Measurements from ENCODE around the gene URM1. TPM values are rescaled to one million over a fixed set of nuclear protein-coding genes. Genes with fewer than 3 reads are reported as not detected.

The URM1 gene
- total RNA-seq, 1 experiment from 2014 or later, result 58.2 TPM

DNA sequence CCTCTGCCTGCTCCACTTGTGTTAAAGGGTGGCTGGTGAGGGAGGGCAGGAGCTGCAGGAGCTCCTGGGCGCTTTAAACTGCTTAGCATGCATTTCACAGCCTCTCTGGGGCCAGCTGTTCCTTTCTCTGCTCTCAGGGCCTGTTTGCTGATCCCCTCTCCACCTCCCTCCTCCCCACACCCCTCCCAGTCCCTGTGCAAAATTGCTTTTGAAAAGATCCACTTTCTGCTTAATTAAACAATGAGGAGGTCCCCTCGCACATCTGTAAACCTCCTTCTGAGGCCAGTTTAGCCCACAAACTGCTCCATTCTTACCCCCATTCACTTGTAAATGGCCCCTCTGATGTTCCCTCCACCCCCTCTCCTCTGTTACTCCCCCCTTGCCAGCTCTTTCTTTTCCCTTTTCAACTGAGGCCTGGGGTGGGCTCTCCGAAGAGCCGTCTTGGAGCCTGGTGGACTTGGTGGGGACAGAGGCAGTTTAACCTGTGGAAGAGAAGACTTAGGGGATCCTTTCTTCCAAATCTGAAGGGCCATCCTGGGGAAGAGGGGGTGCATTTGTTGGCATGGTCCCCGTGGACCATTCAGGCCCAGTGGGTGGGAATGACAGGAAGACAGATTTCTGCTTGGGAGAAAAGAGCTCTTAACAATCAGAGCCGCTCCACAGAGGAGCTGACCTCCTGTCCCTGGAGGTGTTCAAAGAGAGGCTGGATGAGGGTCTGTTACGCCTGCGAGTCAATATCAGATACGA lies 12.0 kb downstream of the URM1 start:
- in situ Hi-C loops (cut with HindIII; ENCODE audit: low sequenced_read_pairs), result no loop called here
- DNase-seq (ENCODE audit: low spot score), result no peak

DNA sequence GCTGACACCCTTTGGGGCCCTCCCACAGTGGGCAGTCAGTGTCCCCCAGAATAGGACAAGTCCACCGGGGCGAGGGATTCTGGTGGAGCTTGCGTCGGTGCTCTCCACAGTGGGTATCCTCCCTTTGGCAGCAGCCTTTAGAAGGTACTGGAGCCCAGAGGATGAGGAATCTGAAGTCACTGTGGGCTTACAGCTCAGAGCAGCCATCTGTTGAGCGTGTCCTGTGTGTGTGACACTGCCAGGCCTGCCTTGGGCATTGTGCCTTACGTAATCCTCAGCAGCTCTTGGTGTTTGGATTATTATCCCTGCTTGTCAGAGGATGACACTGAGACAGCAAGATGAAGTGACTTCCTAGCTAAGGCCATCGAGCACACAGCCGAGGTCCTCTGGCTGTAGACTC lies 12.6 kb downstream of the URM1 start:
- in situ Hi-C loops (cut with HindIII; ENCODE audit: low sequenced_read_pairs), result no loop called here
- DNase-seq (ENCODE audit: low spot score), result peak; percentile 93

DNA sequence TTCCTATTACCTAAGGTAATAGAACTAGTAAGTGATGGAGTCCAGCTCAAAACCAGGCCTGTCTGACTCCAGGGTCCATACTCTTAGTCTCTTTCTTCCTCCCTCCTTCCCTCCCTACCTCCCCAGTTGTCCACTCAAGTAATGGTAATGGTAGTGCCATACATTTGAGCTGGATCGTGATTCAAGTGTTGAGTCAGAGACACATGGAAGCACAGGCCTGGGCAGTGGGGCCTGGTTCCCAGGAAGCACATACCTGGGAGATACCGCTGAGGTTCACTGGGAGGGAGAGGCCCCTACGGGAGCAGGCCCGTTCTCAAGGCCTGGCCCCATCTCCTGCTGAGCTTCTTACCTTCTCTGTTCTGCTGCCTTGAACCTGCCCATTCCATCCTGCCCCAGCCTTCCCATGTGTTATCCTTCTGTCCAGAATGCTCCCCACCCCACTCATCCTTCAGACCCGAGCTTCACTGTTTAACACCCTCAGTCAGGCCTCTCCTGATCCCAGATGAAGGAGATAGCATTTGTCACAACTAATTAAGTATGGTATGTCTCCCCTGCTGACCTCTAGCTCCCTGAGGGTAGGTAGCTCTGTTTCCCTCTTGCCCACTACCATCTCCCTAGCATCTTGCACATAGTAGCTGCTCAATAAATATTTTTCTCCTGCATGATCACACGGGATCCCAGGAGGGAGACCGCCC lies 13.8 kb downstream of the URM1 start:
- no peak for DNase-seq (ENCODE audit: low spot score)
- in situ Hi-C loops (cut with HindIII; ENCODE audit: low sequenced_read_pairs), result no loop called here

DNA sequence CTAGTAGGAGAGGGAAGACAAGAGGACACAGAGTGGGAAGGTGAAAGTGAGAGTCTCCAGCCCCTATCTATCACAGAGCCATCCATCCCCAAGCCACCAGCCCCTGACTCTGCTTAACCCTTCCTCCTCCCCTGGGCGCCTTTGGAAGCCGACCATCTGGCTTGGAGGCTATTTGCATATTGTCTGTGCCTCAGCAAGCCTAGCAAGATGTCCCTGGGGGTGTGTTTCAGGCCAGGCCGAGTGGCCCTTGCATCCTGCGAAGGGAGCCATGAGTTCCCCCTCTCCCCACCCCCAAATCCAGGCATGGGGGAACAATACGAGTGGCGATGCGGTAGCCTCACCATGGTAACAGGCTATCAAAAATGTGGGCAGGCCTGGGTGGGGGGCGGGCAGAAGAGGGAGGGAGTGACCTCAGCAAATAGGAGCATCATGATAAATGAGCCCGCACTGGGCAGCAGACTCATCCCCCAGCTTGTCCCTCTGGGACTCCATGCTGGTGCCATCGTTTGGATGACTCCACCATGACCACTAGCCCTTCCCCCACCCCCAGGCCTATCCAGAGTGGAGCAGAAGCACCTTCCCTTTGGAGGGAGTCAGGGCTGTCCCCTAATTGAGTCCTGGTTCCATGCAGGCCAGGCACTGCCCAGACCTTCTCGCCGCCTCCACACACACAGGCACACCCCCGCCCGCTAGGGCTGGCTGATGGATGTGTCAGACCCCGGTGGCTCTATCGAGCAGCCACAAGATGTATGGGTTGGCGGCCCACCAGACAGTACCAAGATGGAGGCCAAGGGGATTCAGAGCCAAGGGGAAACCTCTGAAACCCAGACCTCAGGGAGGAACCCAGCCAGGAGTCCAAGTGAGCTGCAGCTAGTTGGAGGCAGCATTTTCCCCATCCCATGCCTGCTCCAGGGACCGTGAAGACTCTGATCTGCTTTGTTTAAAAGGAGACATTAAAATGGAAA lies 14.6 kb downstream of the URM1 start:
- in situ Hi-C loops (cut with HindIII; ENCODE audit: low sequenced_read_pairs), result no loop called here
- no peak for DNase-seq (ENCODE audit: low spot score)

DNA sequence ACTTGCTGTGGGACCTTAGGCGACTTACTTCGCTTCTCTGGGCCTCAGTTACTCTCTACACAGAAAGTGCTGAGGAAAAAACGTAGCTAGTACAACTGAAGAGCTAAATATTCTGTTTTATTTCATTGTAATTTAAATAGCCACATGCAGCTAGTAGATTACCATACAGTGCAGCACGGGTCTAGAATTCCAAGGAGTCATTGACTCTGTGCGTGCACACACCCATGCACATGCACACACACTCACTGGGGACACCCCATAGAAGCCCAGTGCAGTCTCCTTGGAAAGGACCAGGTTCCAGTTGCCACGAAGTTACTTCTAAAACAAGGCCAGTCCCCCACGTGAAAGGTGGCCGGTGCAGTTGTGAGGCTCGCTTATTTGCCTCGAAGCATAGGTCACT lies 17.0 kb downstream of the URM1 start:
- in situ Hi-C loops (cut with HindIII; ENCODE audit: low sequenced_read_pairs), result no loop called here
- no peak for DNase-seq (ENCODE audit: low spot score)

DNA sequence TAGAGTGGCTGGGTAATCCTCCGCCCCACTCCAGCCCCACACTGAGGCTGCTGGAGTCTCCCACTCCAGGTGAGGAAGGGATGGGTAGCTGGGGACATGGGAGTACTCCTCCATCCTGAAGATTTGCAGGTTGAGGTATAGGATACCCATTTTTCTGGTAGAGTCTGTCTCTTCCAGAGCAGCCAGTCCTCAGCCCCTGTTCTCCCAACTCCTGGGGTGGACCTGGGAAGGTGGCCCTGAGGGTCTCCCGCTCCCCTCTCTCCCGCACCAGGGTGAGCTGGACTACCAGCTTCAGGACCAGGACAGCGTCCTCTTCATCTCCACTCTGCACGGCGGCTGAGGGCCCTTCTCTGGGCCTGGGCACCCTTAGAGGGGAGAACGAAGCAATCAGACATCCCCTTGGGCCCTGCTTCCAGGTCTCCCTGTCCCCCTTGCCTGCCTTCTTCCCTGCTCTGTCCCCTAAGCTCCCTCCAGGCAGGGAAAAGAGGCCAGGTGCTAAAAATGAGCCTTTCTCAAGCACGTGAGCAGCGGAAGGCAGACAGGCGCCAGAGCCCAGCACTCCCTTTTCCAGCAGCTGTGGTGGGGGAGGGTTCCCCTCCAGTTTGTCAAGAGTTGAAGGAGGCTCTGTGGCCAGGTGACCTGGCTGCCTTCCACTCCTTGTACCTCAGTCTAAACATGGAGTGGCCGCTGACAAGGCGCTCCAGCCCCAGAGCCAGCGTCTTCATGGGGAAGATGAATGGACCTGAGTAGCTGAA lies 18.4 kb downstream of the URM1 start:
- DNase-seq (ENCODE audit: low spot score), result no peak
- in situ Hi-C loops (cut with HindIII; ENCODE audit: low sequenced_read_pairs), result no loop called here

DNA sequence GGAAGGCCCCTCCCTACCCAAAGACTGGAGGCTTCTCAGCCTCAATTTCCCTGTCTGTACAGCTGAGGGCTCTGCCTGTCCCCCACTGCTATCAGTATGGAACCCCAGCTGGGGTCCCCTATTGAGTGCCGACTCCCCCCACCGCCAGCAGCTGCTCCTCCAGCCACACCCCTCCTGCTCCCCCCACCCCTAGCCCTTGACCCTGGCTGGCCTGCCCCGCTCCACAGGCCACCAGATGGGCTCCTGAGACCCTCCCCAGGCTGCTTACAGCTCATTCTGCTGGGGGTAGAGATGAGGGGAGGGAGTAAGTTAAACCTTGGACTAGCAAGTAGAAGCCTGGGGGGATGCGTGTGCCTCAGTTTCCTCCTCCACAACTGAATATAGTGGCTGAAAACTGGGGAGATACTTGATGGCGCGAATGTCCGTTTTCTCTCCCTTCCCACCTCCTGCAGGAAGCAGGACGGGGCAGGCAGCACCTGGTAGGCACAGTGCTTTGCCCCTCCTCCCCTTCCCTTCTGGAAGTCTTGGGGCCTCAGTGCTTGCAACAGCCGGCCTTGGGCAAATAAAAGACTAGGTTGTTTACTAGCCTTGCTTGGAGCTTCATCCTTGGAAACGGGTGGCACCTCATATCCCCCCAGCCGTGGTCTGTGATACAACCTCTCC lies 19.1 kb downstream of the URM1 start:
- in situ Hi-C loops (cut with HindIII; ENCODE audit: low sequenced_read_pairs), result no loop called here
- DNase-seq (ENCODE audit: low spot score), result no peak

DNA sequence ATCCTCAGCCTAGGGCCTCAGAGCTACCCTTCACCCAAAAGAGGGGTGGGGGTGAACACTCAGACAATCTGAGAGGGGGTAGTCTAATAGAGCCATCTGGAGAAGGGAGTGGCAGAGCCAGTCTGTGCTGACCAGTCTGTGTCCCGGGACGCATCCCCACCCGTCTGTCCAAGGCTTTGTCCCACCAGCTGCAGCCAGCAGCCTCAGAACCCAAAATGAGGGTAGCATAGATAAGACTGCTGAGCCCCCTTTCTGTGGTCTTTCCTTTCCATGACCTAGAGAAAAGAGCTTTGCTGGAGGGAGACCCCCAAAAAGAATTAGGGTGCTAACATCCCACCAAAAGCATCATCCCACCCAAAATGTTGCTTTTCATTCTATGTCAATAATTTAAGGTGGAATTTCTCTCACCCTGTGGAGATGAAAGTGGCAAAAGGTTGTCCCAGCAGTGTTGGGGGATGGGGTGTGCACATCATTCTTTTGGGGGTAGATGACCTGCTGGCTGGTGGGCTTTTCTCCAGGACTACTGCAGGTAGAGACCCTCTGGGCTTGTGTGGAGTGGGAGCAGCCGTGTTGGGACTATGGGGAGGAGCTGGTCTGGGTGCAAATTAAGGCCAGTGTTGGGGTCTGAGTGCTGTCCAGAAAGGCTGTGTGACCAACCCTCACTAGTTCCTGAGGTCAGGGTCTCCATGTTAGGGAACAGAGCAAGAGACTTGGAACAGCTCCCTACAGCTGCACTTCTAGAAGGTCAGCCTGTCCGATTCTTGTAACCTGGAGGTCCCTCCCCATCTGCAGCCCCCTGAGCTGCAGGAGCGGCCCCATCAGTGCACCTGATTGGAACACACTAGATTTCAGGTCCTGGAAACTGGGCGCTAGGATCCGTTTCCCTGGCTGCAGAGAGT lies 19.9 kb downstream of the URM1 start:
- no peak for DNase-seq (ENCODE audit: low spot score)
- in situ Hi-C loops (cut with HindIII; ENCODE audit: low sequenced_read_pairs), result no loop called here

DNA sequence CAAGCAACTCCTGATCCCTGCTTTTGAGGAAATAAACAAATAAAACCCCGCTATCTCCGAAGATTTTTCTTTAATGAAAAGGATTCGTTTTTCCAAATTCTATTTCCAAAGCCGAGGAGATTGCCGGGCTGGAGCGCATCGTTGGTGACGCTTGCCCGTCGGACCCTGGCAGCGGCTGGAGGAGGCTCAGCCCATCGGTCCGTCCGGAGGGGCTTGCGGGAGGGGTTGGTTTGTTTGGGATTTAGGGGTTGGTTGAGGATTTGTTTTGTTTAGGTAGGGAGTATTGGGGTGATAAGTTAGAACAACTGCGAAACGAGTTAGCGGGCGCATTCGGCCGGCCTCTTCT lies 20.8 kb downstream of the URM1 start:
- in situ Hi-C loops (cut with HindIII; ENCODE audit: low sequenced_read_pairs), result no loop called here

DNA sequence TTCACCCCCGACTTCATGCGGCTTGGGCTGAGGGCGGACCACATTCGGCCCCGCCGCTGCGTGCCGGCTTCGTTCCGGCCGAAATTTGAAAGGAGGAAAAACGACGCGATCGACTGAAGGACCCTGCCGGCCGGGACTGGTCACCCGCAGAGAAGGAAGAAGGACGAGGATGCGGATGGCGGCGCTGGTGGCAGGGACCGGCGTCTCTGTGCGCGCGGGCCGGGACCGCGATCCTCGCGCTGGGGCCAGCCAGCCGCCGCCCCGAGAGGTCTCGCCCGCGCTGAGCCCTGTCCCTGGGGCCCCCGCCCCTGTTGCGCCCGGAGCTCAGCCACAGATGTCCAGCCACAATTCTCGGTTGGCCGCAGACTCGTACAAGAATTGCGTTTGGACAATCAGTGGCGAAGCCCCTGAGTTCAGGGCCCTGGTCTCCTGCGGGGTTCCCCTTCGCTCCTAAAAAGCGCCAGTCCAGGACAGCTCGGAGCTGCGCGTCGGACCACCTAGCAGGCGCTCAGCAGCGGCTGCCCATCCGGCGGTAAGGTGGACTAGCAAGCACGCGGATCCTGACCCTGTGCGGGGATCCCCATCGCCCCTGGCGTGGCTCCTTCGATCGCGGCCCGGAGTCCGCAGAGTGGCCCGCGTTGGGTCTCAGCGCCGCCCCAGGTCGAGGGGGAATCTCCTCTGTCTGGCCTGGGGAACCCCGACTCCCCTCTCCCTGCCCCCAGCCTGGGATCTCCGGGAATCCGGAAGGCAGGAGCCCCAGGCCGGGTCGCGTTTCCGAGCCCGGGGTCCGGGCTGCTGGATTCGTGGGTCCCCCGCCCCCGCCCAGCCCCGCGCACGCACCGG lies 21.3 kb downstream of the URM1 start:
- in situ Hi-C loops (cut with HindIII; ENCODE audit: low sequenced_read_pairs), result no loop called here
- DNase-seq (ENCODE audit: low spot score), result no peak

More for the DNA sequence above, 20.8 kb downstream of the URM1 start:
- no peak for DNase-seq (ENCODE audit: low spot score)

DNA sequence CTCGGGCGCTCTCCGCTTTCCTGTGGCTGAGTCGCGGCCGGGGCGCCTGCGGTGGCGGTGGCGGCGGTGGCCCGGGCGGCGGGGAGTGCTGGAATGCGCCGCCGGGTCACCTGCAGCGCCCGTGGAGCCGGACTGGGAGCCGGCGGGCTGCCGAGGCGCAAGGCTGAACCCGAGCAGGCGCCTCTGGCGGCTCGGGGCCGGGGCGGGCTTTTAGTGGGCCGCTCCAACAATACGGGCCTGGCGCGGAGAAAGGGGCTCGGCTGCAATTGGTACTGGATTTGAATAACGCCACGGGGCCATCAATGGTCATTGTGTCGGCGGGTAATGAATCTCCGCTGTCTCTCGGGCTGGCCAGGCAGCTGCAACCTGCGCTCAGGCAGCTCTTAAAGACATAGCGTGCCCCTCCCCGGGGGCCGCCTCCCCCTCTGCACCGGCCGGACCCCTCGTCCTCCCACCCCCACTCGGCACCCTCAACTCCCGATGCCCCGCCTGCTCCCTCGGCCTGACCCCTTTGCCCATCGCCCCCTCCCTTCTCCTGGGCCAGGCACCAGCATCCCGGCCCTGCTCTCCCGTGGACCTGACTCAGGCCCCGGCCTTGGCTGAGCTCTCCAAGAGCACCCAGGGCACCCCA lies 22.1 kb downstream of the URM1 start:
- in situ Hi-C loops (cut with HindIII; ENCODE audit: low sequenced_read_pairs), result no loop called here
- no peak for DNase-seq (ENCODE audit: low spot score)

DNA sequence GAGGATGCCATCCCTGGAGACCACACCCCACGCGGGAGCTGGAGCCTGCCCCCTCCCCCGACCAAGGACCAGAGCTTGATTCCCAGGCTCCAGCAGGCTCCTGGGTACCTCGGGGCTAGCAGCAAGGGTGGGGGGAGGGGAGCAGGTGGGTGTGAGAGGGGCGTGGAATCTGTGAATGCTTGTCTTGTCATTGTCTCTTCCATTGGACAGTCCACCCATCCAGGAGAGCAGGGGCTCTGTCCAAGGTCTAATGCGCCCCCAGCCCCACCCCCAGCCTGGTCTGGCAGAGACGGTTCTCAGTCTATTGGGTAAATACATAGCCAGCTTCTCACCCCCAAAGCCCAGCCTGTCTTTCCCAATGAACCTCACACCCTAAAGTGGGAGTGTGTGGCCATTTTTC lies 22.8 kb downstream of the URM1 start:
- in situ Hi-C loops (cut with HindIII; ENCODE audit: low sequenced_read_pairs), result no loop called here
- no peak for DNase-seq (ENCODE audit: low spot score)

DNA sequence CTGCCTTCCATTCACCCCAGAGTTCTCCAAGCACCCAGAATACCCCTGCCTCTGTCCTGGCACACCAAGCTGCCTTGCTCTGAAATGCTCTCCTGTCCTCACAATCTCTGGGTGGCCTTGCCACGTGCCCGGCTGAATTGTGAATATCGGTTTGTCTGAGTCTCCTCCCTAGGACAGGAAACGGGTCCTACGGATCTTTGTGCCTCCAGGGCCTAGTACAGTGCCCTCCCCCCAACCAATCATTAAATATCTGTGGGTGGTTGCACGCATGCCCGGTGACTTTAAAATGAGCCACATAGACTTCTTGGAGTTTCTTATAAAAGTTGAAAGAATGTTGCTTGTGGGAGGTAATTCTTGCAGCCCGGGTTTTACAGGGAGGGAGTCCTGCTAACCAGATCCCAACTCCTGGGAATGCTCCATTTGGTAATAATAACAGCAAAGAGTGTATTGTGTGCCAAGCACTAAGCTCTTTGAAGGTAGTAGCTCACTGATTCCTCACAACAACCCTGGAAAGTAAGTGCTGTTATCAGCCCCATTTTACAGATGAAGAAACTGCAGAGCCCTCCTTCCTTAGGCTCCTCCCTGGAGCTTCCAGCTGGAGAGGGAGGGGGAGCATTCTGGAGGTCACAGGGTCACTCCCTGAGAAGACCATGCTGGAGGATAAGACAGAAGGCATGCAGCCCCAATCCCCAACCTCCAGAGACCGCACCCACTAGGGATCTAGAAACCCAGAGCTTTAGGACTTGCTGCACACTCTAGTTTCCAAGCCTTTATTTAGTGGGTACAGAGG lies 23.4 kb downstream of the URM1 start:
- in situ Hi-C loops (cut with HindIII; ENCODE audit: low sequenced_read_pairs), result no loop called here
- no peak for DNase-seq (ENCODE audit: low spot score)

DNA sequence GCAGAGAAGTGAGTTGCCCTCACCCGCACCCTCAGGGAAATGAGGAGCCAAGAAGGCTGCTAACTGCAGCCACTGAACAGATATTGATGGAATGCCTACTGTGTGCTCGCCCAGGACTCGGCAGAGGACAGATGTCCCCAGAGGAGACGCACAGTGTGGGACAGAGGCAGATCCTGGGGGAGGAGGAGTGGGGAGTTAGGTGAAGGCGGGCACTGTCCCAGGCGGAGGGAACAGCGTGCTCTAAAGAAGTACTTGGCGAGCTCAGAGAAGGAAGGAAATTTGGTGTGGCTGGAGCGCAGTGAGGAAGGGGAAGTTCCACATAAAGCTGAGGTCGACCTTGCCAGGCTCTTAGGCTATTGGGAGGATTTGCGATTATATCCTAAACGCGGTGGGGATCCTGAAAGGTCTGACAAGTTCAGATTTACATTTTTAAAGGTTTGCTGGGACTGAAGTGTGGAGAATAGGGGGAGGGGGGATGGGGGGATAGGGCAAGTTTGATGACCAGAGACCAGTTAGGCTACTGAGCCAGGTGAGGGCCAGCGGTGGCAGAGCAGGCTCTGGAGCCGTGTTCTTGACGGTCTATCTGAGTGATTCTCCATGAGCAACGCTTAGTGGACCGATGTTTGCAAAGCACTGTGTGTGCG lies 25.9 kb downstream of the URM1 start:
- no peak for DNase-seq (ENCODE audit: low spot score)
- in situ Hi-C loops (cut with HindIII; ENCODE audit: low sequenced_read_pairs), result no loop called here

DNA sequence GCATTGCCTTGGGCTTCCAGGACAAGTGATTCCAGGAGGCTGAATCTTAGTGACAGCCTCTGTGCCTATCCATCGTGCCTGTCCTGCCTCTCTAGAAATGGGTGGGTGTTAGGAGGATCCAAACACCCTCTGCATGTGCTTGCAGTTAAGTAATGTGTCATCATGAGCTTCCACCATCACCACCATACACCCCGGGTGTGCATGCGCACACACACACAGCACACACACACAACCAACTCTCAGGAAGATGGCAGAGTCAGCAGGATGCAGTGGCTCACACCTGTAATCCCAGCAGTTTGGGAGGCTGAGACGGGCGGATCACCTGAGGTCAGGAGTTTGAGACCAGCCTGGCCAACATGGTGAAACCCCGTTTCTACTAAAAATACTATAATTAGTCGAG lies 26.7 kb downstream of the URM1 start:
- in situ Hi-C loops (cut with HindIII; ENCODE audit: low sequenced_read_pairs), result no loop called here
- DNase-seq (ENCODE audit: low spot score), result no peak

All from G401 (cell line).